Thyroid gland (tissue), 4 donors: ENCODE measurements around the gene NFIX.
A peak's percentile ranks its signal among the peaks of the same experiment; 100 is the strongest.

Experiments used
- POLR2A ChIP-seq, 2 donors: fragments of 450-650 bp; IDR thresholded peaks; one replicate each; pipeline ENCODE4 v1.6.1; 2017; ENCODE audit warnings: antibody characterized with exemption in 2 of 2, mild to moderate bottlenecking in 2 of 2, moderate library complexity in 1 of 2
- TF ChIP-seq, protein P1 (sequence below), 6 experiments: fragments of 200-600 bp in 3 of 6; fragments of 450-650 bp in 3 of 6; sonication (generic) in 3 of 6; IDR thresholded peaks; one replicate each; pipeline ENCODE4 v1.5.1; 2016 to 2019; ENCODE audit warnings: antibody characterized with exemption in 6 of 6, mild to moderate bottlenecking in 2 of 6, inconsistent platforms in 1 of 6, moderate library complexity in 1 of 6

DNA sequence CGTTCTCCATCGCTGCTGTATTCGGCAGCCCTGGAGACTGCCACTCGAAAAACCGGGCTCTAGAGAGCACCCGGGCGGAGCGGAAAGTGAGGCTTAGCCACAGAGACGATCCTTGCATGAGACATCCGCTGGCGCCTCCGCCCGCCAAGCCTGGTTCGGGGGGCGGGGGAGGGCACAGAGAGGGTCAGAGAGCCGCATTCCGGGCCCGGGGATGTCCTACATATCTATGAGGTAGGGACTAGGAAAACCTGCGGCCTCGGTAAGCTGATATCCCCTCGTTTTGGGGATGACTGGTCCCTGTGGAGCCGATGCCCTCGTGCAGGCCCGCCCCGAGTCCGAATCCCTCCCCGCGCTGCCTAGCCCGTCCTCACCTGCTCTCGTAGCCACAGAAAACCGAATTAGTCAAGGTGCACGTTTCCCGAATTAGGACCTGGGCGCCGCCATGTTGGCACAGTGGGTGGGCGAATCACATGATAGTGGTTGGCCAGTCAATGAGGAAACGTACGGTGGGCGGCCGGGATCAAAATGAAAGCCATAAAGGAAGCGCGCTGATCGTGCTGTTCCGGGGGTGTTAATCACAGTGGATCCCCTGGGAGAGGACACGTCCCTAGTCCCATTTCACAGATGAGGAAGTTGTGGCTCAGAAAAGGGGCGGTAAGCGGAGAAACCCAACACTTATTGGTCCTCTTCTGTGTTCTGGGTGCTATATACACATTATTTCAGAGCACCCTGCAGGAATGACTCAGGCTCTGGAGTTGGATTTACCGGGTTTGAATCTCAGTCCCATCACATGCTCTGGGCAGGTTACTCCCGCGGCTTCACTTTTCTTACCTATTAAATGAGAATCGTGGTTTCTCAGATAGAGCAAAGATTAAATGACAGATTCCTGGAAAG is 121.3 kb downstream of the NFIX start, which contains the start of gene TRMT1:
- TF ChIP-seq, protein P1, sequence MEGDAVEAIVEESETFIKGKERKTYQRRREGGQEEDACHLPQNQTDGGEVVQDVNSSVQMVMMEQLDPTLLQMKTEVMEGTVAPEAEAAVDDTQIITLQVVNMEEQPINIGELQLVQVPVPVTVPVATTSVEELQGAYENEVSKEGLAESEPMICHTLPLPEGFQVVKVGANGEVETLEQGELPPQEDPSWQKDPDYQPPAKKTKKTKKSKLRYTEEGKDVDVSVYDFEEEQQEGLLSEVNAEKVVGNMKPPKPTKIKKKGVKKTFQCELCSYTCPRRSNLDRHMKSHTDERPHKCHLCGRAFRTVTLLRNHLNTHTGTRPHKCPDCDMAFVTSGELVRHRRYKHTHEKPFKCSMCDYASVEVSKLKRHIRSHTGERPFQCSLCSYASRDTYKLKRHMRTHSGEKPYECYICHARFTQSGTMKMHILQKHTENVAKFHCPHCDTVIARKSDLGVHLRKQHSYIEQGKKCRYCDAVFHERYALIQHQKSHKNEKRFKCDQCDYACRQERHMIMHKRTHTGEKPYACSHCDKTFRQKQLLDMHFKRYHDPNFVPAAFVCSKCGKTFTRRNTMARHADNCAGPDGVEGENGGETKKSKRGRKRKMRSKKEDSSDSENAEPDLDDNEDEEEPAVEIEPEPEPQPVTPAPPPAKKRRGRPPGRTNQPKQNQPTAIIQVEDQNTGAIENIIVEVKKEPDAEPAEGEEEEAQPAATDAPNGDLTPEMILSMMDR (IDR thresholded peaks at IDR 0.05): no peak
- peak in 1 of 2 donors; percentile 45 for TF ChIP-seq POLR2A (IDR thresholded peaks at IDR 0.05)
